GM12878 (cell line): ENCODE measurements around the gene MAP1LC3A. TPM values are rescaled to one million over a fixed set of nuclear protein-coding genes. Genes with fewer than 3 reads are reported as not detected.

Experiments used
- ATAC-seq: fragments of 200-7000 bp; cut with Tn5 transposase; 3 replicates; pipeline ENCODE4 v1.9.1; 2020; ENCODE audit warnings: mild to moderate bottlenecking, moderate library complexity
- BruUV-seq: library from RNA; stranded (reverse); fragments of 400-500 nt; replicated peaks from 2 replicates; lab custom pipeline; 2021; lab: Mats Ljungman, UMichigan
- CTCF ChIA-PET: fragments of 300-600 bp; sonication (Branson Sonifier 250); formaldehyde crosslinking; extraction: SDS; loops from one replicate; lab custom pipeline; 2021; ENCODE audit warnings: inconsistent platforms; lab: Yijun Ruan, JAX
- POLR2A ChIA-PET: fragments of 350-600 bp; formaldehyde crosslinking; extraction: SDS; loops from one replicate; lab custom pipeline; 2021; ENCODE audit warnings: inconsistent platforms; lab: Charles Lee
- RAD21 ChIA-PET: fragments of 300-600 bp; sonication (Branson Sonifier 250); formaldehyde crosslinking; loops from one replicate; lab custom pipeline; 2023; ENCODE audit warnings: antibody characterized with exemption; ENCODE audit not compliant: unreplicated experiment; lab: Charles Lee
- SMC1A ChIA-PET: fragments of 300-600 bp; sonication (Branson Sonifier 250); formaldehyde crosslinking; loops from one replicate; lab custom pipeline; 2023; ENCODE audit not compliant: unreplicated experiment, uncharacterized antibody; lab: Charles Lee
- DNase-seq: peaks from one replicate; pipeline ENCODE4 v3.0.0-alpha.2; 2011; ENCODE audit warnings: low read depth, low spot score
- FAIRE-seq: peaks from 3 replicates; lab custom pipeline; 2011; peaks lifted over from hg19 to GRCh38; lab: Jason Lieb, UNC
- H2AFZ ChIP-seq: 2 replicates; pipeline ENCODE4 v1.6.0; 2011; ENCODE audit warnings: low read depth, low read length, control low read depth; ENCODE audit not compliant: control insufficient read depth
- H3K27ac ChIP-seq: 2 replicates; pipeline ENCODE4 v1.5.1; 2011; ENCODE audit warnings: control low read depth; ENCODE audit not compliant: control insufficient read depth, insufficient read depth
- H3K27me3 ChIP-seq, 2 experiments: replicated peaks in 1 of 2; 2 replicates each; pipeline versions ENCODE4 v1.6.0 to v1.6.1; 2011; ENCODE audit warnings: low read length in 1 of 2; ENCODE audit not compliant: control insufficient read depth in 2 of 2, insufficient read depth in 2 of 2
- H3K36me3 ChIP-seq, 2 experiments: 2 replicates each; pipeline ENCODE4 v1.5.1; 2011; ENCODE audit warnings: low read length in 1 of 2; ENCODE audit not compliant: control insufficient read depth in 2 of 2, insufficient read depth in 2 of 2
- H3K4me1 ChIP-seq: 2 replicates; pipeline ENCODE4 v1.6.1; 2011; ENCODE audit warnings: mild to moderate bottlenecking, low read length, moderate library complexity, mixed read lengths; ENCODE audit not compliant: control insufficient read depth, insufficient read depth
- H3K4me2 ChIP-seq: 2 replicates; pipeline ENCODE4 v1.6.0; 2011; ENCODE audit warnings: control low read depth; ENCODE audit not compliant: control insufficient read depth, insufficient read depth
- H3K4me3 ChIP-seq: fragments of 200-600 bp; sonication (generic); 2 replicates; pipeline ENCODE4 v1.5.1; 2016
- H3K79me2 ChIP-seq: 2 replicates; pipeline ENCODE4 v1.6.0; 2011; ENCODE audit warnings: low read length; ENCODE audit not compliant: control insufficient read depth, insufficient read depth
- H3K9ac ChIP-seq: 2 replicates; pipeline ENCODE4 v1.8.0; 2011; ENCODE audit warnings: low read length, control low read depth, mixed read lengths; ENCODE audit not compliant: control insufficient read depth, insufficient read depth
- H3K9me3 ChIP-seq: replicated peaks from 3 replicates; pipeline ENCODE4 v1.5.1; 2011; ENCODE audit warnings: mild to moderate bottlenecking, low read length; ENCODE audit not compliant: control insufficient read depth, insufficient read depth
- H4K20me1 ChIP-seq: 2 replicates; pipeline ENCODE4 v1.6.0; 2011; ENCODE audit not compliant: control insufficient read depth, insufficient read depth
- CBFB ChIP-seq: IDR thresholded peaks from 2 replicates; pipeline ENCODE4 v1.6.1; 2016; ENCODE audit warnings: antibody characterized with exemption, low read depth
- CBX3 ChIP-seq: fragments of 200-600 bp; sonication (generic); IDR thresholded peaks from 2 replicates; pipeline ENCODE4 v1.6.1; 2016; ENCODE audit warnings: low read depth, borderline replicate concordance
- E4F1 ChIP-seq: fragments of 450-650 bp; IDR thresholded peaks from 2 replicates; pipeline ENCODE4 v1.6.1; 2018; ENCODE audit warnings: borderline replicate concordance, mild to moderate bottlenecking; ENCODE audit not compliant: partially characterized antibody
- ELK1 ChIP-seq: IDR thresholded peaks from 2 replicates; pipeline ENCODE4 v1.6.1; 2012; ENCODE audit warnings: low read depth, low read length, improper control_type of control experiment
- GATAD2B ChIP-seq: fragments of 450-650 bp; conservative IDR thresholded peaks from 2 replicates; pipeline ENCODE4 v1.6.1; 2017; ENCODE audit warnings: low read depth, mild to moderate bottlenecking, moderate library complexity
- JUND ChIP-seq: IDR thresholded peaks from 2 replicates; pipeline ENCODE4 v1.6.1; 2012; ENCODE audit warnings: low read depth, mild to moderate bottlenecking, low read length, improper control_type of control experiment, moderate library complexity
- KAT2A ChIP-seq: conservative IDR thresholded peaks from 2 replicates; pipeline ENCODE4 v1.6.1; 2011; ENCODE audit warnings: low read depth, low read length; ENCODE audit not compliant: control insufficient read depth
- SIN3A ChIP-seq: IDR thresholded peaks from 2 replicates; pipeline ENCODE4 v1.6.1; 2012; ENCODE audit warnings: low read depth, low read length, improper control_type of control experiment
- SKIL ChIP-seq: fragments of 450-650 bp; IDR thresholded peaks from 2 replicates; pipeline ENCODE4 v1.6.1; 2017; ENCODE audit warnings: mild to moderate bottlenecking, low read depth, inconsistent platforms; ENCODE audit not compliant: poor library complexity, severe bottlenecking
- SMAD1 ChIP-seq: fragments of 450-650 bp; IDR thresholded peaks from 2 replicates; pipeline ENCODE4 v1.6.1; 2018; ENCODE audit warnings: mild to moderate bottlenecking, low read depth; ENCODE audit not compliant: partially characterized antibody
- SMAD5 ChIP-seq: IDR thresholded peaks from 2 replicates; pipeline ENCODE4 v1.6.1; 2016; ENCODE audit warnings: antibody characterized with exemption, low read depth
- SPI1 ChIP-seq: IDR thresholded peaks from 2 replicates; pipeline ENCODE4 v1.6.1; 2011; ENCODE audit warnings: low read depth, mild to moderate bottlenecking, low read length, moderate library complexity, borderline replicate concordance; ENCODE audit not compliant: insufficient read depth
- SUZ12 ChIP-seq: fragments of 200-600 bp; sonication (generic); IDR thresholded peaks from one replicate; pipeline ENCODE4 v1.6.1; 2018; ENCODE audit warnings: antibody characterized with exemption, mild to moderate bottlenecking; ENCODE audit not compliant: unreplicated experiment
- TBL1XR1 ChIP-seq: IDR thresholded peaks from 2 replicates; pipeline ENCODE4 v1.6.1; 2012; ENCODE audit warnings: low read depth, low read length, improper control_type of control experiment
- TCF7 ChIP-seq: IDR thresholded peaks from 2 replicates; pipeline ENCODE4 v1.6.1; 2014; ENCODE audit warnings: antibody characterized with exemption, borderline replicate concordance
- WGBS: methylation state at CpG from one replicate; pipeline ENCODE4 v1.1.6; 2016; ENCODE audit warnings: low lambda C conversion rate; ENCODE audit not compliant: insufficient replicate concordance, insufficient coverage; ENCODE audit errors: missing lambda C conversion rate; 5-methylcytosine and 5-hydroxymethylcytosine counted together
- in situ Hi-C: fragments of 300-500 bp; cut with MboI; formaldehyde crosslinking; loops from 9 replicates; pipeline ENCODE4 v1.14.3; 2018; ENCODE audit warnings: mixed read lengths
- intact Hi-C: fragments of 100-400 bp; cut with micrococcal nuclease; formaldehyde crosslinking; loops from one replicate; pipeline ENCODE4 v1.14.2; 2022; ENCODE audit not compliant: unreplicated experiment
- polyA plus RNA-seq, 11 experiments: library from polyadenylated mRNA; depleted of rRNA in 4 of 11; unstranded in 6 of 11; stranded (reverse) in 5 of 11; fragments of >200 nt; fragmentation: Nextera tagmentation in 4 of 11; fragmentation: Illumina TruSeq in 1 of 11; extraction: Ambion mirVana in 4 of 11; extraction: Trizol in 1 of 11; gene quantifications; 1 replicate in 1 of 11; 2 replicates in 10 of 11; pipeline versions ENCODE4 v1.2.1 to v1.2.3, GENCODE V29; 2011 to 2016; ENCODE audit warnings: inconsistent platforms in 2 of 11, missing spikeins in 2 of 11, low read depth in 1 of 11
- total RNA-seq, 4 experiments: library from RNA; depleted of rRNA in 3 of 4; stranded (reverse); fragments of >200 nt in 3 of 4; fragmentation: Illumina TruSeq in 1 of 4; extraction: Trizol in 1 of 4; gene quantifications; 2 replicates each; pipeline versions ENCODE4 v1.2.1 to v1.2.3, GENCODE V29; 2013 to 2021
- TF ChIP-seq, protein P1 (sequence below): fragments of 450-650 bp; IDR thresholded peaks from 2 replicates; pipeline ENCODE4 v1.6.1; 2017; ENCODE audit warnings: mild to moderate bottlenecking

The MAP1LC3A gene
- total and polyA plus RNA-seq, 10 of the 15 experiments (the other 5 are each of a cell fraction or from before 2014, with no cell fraction given): 0.27 to 1.2 (median 0.39) TPM; not detected in 4

DNA sequence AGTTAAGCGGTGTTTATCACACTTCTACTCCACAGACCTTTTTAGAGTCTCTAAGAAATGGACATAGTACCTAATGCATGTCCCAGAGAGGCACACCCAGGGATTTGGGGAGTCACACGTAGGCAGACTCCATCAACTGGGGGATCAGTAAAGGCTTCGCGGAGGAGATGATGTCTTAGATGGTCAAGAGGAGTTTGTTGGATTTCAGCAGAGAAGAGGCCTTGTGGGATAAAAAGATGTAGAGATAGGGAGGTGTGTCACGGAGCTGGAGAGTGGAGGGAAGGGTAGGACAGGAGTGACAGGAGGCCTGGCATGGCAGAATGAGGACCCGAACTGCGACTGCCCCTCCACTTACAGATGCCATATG is 33.2 kb upstream of the MAP1LC3A start:
- in situ Hi-C loops (no loop called here), intact Hi-C loops (loop anchor here (10.0 kb wide), 1 partner anchor 331 kb away; no protein-coding TSS in a partner anchor)
- no peak for TF ChIP-seq KAT2A
- TF ChIP-seq SMAD5: no peak
- no peak for TF ChIP-seq SPI1
- no peak for TF ChIP-seq CBX3
- no peak for TF ChIP-seq SUZ12
- TF ChIP-seq GATAD2B: no peak
- no peak for TF ChIP-seq SMAD1
- no peak for TF ChIP-seq CBFB
- no peak for TF ChIP-seq ELK1
- no peak for TF ChIP-seq JUND
- TF ChIP-seq, protein P1, sequence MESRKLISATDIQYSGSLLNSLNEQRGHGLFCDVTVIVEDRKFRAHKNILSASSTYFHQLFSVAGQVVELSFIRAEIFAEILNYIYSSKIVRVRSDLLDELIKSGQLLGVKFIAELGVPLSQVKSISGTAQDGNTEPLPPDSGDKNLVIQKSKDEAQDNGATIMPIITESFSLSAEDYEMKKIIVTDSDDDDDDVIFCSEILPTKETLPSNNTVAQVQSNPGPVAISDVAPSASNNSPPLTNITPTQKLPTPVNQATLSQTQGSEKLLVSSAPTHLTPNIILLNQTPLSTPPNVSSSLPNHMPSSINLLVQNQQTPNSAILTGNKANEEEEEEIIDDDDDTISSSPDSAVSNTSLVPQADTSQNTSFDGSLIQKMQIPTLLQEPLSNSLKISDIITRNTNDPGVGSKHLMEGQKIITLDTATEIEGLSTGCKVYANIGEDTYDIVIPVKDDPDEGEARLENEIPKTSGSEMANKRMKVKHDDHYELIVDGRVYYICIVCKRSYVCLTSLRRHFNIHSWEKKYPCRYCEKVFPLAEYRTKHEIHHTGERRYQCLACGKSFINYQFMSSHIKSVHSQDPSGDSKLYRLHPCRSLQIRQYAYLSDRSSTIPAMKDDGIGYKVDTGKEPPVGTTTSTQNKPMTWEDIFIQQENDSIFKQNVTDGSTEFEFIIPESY: no peak
- TF ChIP-seq SKIL: no peak
- no peak for TF ChIP-seq SIN3A
- TF ChIP-seq TCF7: no peak
- TF ChIP-seq TBL1XR1: no peak
- TF ChIP-seq E4F1: no peak
- ChIA-PET CTCF (interaction anchor here (1.0 to 6.2 kb wide), 2 partner anchors 9 to 212 kb away, joined by 3 to 57 read pairs; partner anchors contain the start of gene DYNLRB1), SMC1A (interaction anchor here (0.9 kb wide), 1 partner anchor 213 kb away, joined by 3 read pairs; no protein-coding TSS in a partner anchor), POLR2A (no interaction called here), RAD21 (interaction anchor here (1.4 kb wide), 1 partner anchor 244 kb away, joined by 3 read pairs; no protein-coding TSS in a partner anchor)
- peaks cover 24% of the 10 kb centered on the region for H3K79me2 ChIP-seq
- H2AFZ ChIP-seq: no peak overlapping the region
- no peaks in the 10 kb centered on the region for H3K27me3 ChIP-seq
- H3K4me2 ChIP-seq: no peak overlapping the region
- H3K9ac ChIP-seq: no peak overlapping the region
- ATAC-seq (no peak), DNase-seq (no peak), FAIRE-seq (no peak)
- H3K9me3 ChIP-seq: no peaks in the 10 kb centered on the region
- H3K27ac ChIP-seq: no peak overlapping the region
- H3K36me3 ChIP-seq: peaks cover 20% of the 10 kb centered on the region in 2 experiments; a peak in 3 of 4 replicates
- H4K20me1 ChIP-seq: peaks cover 4% of the 10 kb centered on the region; the same call in 1 of the 2 replicates
- peaks cover 8% of the 10 kb centered on the region for H3K4me1 ChIP-seq
- BruUV-seq: no TSS peak
- H3K4me3 ChIP-seq: no peak overlapping the region
- WGBS: 98% methylated on average over 7 of the region's 7 CpGs
